Raji (cell line): Measurements from ENCODE around the gene ACIN1.

Experiments
- POLR2A ChIP-seq: IDR thresholded peaks from 2 replicates; pipeline ENCODE4 v1.6.1; 2011; ENCODE audit warnings: low read depth, low read length, control low read depth; ENCODE audit not compliant: insufficient read depth

The ACIN1 gene

GRCh38 chr14:23114669-23115038, 19.7 kb upstream of the ACIN1 start:
- TF ChIP-seq POLR2A: no peak

GRCh38 chr14:23114120-23114458, 19.2 kb upstream of the ACIN1 start:
- no peak for TF ChIP-seq POLR2A

- no peak for TF ChIP-seq POLR2A
Observed at GRCh38 chr14:23113431-23114119, 18.6 kb upstream of the ACIN1 start.

GRCh38 chr14:23112359-23113178, 17.6 kb upstream of the ACIN1 start:
- TF ChIP-seq POLR2A: no peak

GRCh38 chr14:23110579-23111365, 15.8 kb upstream of the ACIN1 start:
- no peak for TF ChIP-seq POLR2A

GRCh38 chr14:23109769-23110168, 14.8 kb upstream of the ACIN1 start:
- TF ChIP-seq POLR2A: no peak

DNA sequence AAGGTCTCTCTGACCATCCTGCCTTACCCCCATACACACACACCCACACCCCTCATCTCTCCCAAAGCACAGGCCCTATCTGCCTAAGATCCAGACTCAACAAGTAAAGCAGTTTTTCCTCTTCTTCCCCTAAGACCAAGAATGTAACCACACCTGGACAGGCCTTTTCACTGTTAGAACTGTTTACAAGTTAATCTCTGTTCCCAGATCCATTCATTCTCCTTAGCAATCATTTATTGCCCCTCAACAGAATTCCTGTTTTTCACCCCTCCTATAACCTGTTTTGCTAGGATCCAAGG, 11.8 kb upstream of the ACIN1 start:
- TF ChIP-seq POLR2A: no peak

- TF ChIP-seq POLR2A: no peak
Observed at GRCh38 chr14:23105348-23105824, 10.4 kb upstream of the ACIN1 start.

- no peak for TF ChIP-seq POLR2A
Observed at GRCh38 chr14:23104591-23105347, 9.8 kb upstream of the ACIN1 start, which contains the start of gene CIROP. Gene CIROP (minus strand): TSS chr14:23104989. CDS start chr14:23104920, 69 bp downstream.

DNA sequence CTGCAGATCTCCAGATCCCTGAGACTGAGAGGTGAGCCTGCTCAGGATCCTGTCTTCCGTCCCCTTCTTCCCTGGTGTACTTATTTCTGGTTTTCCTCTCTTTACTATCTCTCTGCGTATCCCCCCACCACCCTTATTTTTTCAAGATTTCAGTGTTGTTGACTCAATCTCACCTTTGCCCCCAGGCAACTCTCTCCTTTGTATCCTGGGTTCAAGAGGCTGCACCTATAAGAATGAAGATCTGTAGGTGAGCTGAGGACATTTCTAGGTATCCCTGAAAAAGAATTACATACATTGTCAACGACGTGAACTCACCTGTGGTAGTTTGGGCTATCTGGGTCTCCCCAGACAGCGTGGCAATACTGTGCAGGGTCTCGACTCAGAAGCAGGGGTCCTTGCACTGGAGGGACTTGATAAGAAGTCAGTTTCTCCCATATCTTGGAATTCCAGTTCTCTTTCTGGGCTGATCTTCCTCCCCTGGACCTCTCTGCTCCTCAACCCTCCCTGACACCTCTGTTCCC, 9.2 kb upstream of the ACIN1 start:
- no peak for TF ChIP-seq POLR2A

DNA sequence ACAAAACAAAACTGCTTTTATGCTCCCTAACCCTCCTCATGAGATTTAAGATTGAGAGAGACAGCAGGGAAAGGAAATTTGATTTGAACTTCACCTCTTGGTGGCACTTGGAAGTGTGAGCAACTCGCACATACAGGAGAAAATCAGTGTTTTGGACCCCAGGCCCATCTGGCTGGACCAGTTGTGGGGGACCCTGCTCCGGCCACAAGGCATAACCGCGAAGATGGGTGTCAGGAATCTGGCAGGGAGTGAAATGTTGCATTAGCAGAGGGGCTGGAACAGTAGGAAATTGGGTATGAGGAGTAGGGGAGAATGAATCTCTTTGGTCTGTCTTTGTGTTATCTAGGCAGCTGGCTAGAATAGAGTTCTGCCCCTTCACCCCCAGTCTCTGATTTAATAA, 8.6 kb upstream of the ACIN1 start:
- TF ChIP-seq POLR2A: no peak

DNA sequence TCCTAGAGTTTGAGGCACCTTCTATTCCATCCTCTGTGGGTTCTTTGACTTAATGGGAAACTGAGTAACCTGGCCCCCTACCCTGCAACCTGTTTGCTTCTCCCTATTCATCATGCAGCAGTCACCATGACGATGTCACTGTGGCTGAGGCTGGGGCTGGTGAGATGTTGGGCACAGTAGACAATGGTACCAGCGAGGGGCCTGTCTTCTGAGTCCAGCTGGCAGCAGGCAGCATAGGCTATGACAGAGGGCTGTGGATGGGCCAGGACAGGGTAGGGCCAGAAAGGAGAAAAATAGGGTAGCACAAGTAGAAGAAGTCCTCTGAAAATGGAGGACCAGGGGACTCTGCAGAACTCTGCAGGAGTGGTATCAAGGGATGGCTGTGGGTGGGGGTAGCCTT, 7.9 kb upstream of the ACIN1 start:
- TF ChIP-seq POLR2A: no peak

GRCh38 chr14:23101986-23102625, 7.2 kb upstream of the ACIN1 start:
- no peak for TF ChIP-seq POLR2A

GRCh38 chr14:23101213-23101970, 6.5 kb upstream of the ACIN1 start:
- TF ChIP-seq POLR2A: no peak
